Mucosa of descending colon (tissue), 3 donors: ENCODE measurements around the gene INPP5A. TPM values are rescaled to one million over a fixed set of nuclear protein-coding genes. Genes with fewer than 3 reads are reported as not detected.

Experiments
- ATAC-seq: fragments of 200-7000 bp; cut with Tn5 transposase; one replicate; pipeline ENCODE4 v1.9.1; 2020; ENCODE audit warnings: mild to moderate bottlenecking, moderate library complexity
- DNase-seq, 3 donors: peaks; one replicate each; pipeline ENCODE4 v3.0.0-alpha.2; 2020
- H3K36me3 ChIP-seq: fragments of 200-600 bp; one replicate; pipeline ENCODE4 v1.8.0; 2021; ENCODE audit warnings: low read depth, mild to moderate bottlenecking
- H3K4me1 ChIP-seq: fragments of 200-600 bp; one replicate; pipeline ENCODE4 v1.8.0; 2021; ENCODE audit warnings: low read depth, mild to moderate bottlenecking
- H3K4me3 ChIP-seq: fragments of 200-600 bp; one replicate; pipeline ENCODE4 v1.8.0; 2021; ENCODE audit warnings: mild to moderate bottlenecking
- H3K9me3 ChIP-seq: fragments of 200-600 bp; one replicate; pipeline ENCODE4 v1.8.0; 2021; ENCODE audit warnings: mild to moderate bottlenecking
- CTCF ChIP-seq: fragments of 200-600 bp; IDR thresholded peaks from one replicate; pipeline ENCODE4 v1.8.0; 2022; ENCODE audit warnings: antibody characterized with exemption, mild to moderate bottlenecking
- intact Hi-C, 2 donors: fragments of 100-400 bp; cut with DNase I in 1 of 2; cut with micrococcal nuclease in 1 of 2; formaldehyde crosslinking; loops; one replicate each; pipeline versions ENCODE4 v1.11.0 to v1.11.1; 2022; cut with DNase I, micrococcal nuclease
- total RNA-seq, 3 donors: library from RNA; stranded (reverse); fragmentation: NEBNext Ultra II Directional in 2 of 3; extraction: Animal tissue kit (Norgen Biotek cat#: 25700) in 2 of 3; gene quantifications; one replicate each; pipeline versions ENCODE4 v1.2.1 to v1.2.4, GENCODE V29; 2021 to 2023
- donor health status: DM: no; HTN: no; CAD: no; lungs with moderate emphysema.
- donor health status: DM: no; HTN: no; CAD: no.
- donor health status: DM: no; HTN: yes; CAD: no.

INPP5A gene
- total RNA-seq, 3 donors from 2014 or later, result 31.7 to 92.8 (median 32.0) TPM

- Histone ChIP-seq H3K4me3 (no peak overlapping the region), H3K4me1 (no peaks in the 10 kb centered on the region), H3K9me3 (no peaks in the 10 kb centered on the region), H3K36me3 (no peaks in the 10 kb centered on the region)
- TF ChIP-seq CTCF, result no peak
- DNase-seq (no peak), ATAC-seq (no peak)
- intact Hi-C loops, result no loop called here
These were observed 186.9 kb downstream of the INPP5A start for GRCh38 chr10:132724446-132724845.

- Histone ChIP-seq H3K36me3 (no peaks in the 10 kb centered on the region), H3K9me3 (no peaks in the 10 kb centered on the region), H3K4me1 (no peaks in the 10 kb centered on the region), H3K4me3 (no peak overlapping the region)
- no peak for TF ChIP-seq CTCF
- no peak for DNase-seq
- no peak for ATAC-seq
- intact Hi-C loops, result no loop called here
These were observed 187.6 kb downstream of the INPP5A start for GRCh38 chr10:132725202-132725601.

- H3K9me3 ChIP-seq, result no peaks in the 10 kb centered on the region
- intact Hi-C loops, result no loop called here
- ATAC-seq (no peak), DNase-seq (no peak)
- TF ChIP-seq CTCF, result no peak
- no peaks in the 10 kb centered on the region for H3K4me1 ChIP-seq
- H3K4me3 ChIP-seq, result no peak overlapping the region
- H3K36me3 ChIP-seq, result no peaks in the 10 kb centered on the region
These were observed 188.6 kb downstream of the INPP5A start for GRCh38 chr10:132726194-132726593.

GRCh38 chr10:132726951-132727350, 189.4 kb downstream of the INPP5A start:
- DNase-seq, result no peak
- no peaks in the 10 kb centered on the region for H3K36me3 ChIP-seq
- no peaks in the 10 kb centered on the region for H3K9me3 ChIP-seq
- no peak for ATAC-seq
- intact Hi-C loops, result no loop called here
- TF ChIP-seq CTCF, result no peak
- H3K4me1 ChIP-seq, result no peaks in the 10 kb centered on the region
- H3K4me3 ChIP-seq, result no peak overlapping the region

- DNase-seq (no peak), ATAC-seq (no peak)
- intact Hi-C loops, result no loop called here
- Histone ChIP-seq H3K4me1 (no peaks in the 10 kb centered on the region), H3K9me3 (no peaks in the 10 kb centered on the region), H3K36me3 (no peaks in the 10 kb centered on the region), H3K4me3 (no peak overlapping the region)
- no peak for TF ChIP-seq CTCF
These were observed 189.8 kb downstream of the INPP5A start for GRCh38 chr10:132727411-132727810.

- H3K36me3 ChIP-seq, result no peaks in the 10 kb centered on the region
- no peaks in the 10 kb centered on the region for H3K9me3 ChIP-seq
- ATAC-seq, result no peak
- H3K4me1 ChIP-seq, result no peaks in the 10 kb centered on the region
- intact Hi-C loops, result no loop called here
- DNase-seq, result no peak
- TF ChIP-seq CTCF, result no peak
- H3K4me3 ChIP-seq, result no peak overlapping the region
These were observed 190.7 kb downstream of the INPP5A start for GRCh38 chr10:132728321-132728720.
